H1 (cell line): ENCODE measurements around the gene INSYN1. TPM values are rescaled to one million over a fixed set of nuclear protein-coding genes. Genes with fewer than 3 reads are reported as not detected.

Experiments
- CTCF ChIA-PET: fragments of 300-600 bp; sonication (Branson Sonifier 250); formaldehyde crosslinking; loops from one replicate; lab custom pipeline; 2021; ENCODE audit not compliant: partially characterized antibody; lab: Charles Lee
- POLR2A ChIA-PET: fragments of 300-600 bp; sonication (Branson Sonifier 250); formaldehyde crosslinking; loops from one replicate; lab custom pipeline; 2021; ENCODE audit warnings: inconsistent platforms; ENCODE audit not compliant: partially characterized antibody; lab: Charles Lee
- DNase-seq, 2 experiments: peaks; one replicate each; pipeline versions ENCODE4 v3.0.0 to v3.0.0-alpha.2; 2010 to 2022; ENCODE audit warnings: low spot score in 2 of 2, low read depth in 1 of 2, mixed read lengths in 1 of 2
- FAIRE-seq: peaks from 2 replicates; lab custom pipeline; 2011; peaks lifted over from hg19 to GRCh38; lab: Jason Lieb, UNC
- H2AFZ ChIP-seq: 2 replicates; pipeline ENCODE4 v1.8.1; 2012; ENCODE audit warnings: low read length, inconsistent platforms
- H2AK5ac ChIP-seq: 2 replicates; pipeline ENCODE4 v1.6.1; 2013; ENCODE audit warnings: low read depth, low read length
- H2BK120ac ChIP-seq: replicated peaks from 2 replicates; pipeline ENCODE3; 2013; ENCODE audit warnings: low read depth, low read length, inconsistent platforms
- H2BK12ac ChIP-seq: 2 replicates; pipeline ENCODE4 v1.6.1; 2013; ENCODE audit warnings: low read depth, low read length
- H2BK15ac ChIP-seq: 2 replicates; pipeline ENCODE4 v1.6.1; 2013; ENCODE audit warnings: low read length
- H2BK20ac ChIP-seq: 2 replicates; pipeline ENCODE4 v1.6.1; 2013; ENCODE audit warnings: low read length
- H2BK5ac ChIP-seq: 2 replicates; pipeline ENCODE4 v1.6.1; 2013; ENCODE audit warnings: low read depth, low read length
- H3K14ac ChIP-seq: 2 replicates; pipeline ENCODE4 v1.6.1; 2013; ENCODE audit warnings: inconsistent platforms; ENCODE audit not compliant: insufficient read length
- H3K18ac ChIP-seq: 2 replicates; pipeline ENCODE4 v1.6.1; 2013; ENCODE audit warnings: low read length; ENCODE audit errors: extremely low read depth
- H3K23ac ChIP-seq: 2 replicates; pipeline ENCODE4 v1.6.1; 2013; ENCODE audit warnings: inconsistent platforms; ENCODE audit not compliant: insufficient read length
- H3K23me2 ChIP-seq: 2 replicates; pipeline ENCODE4 v1.6.1; 2013; ENCODE audit warnings: low read depth, low read length
- H3K27ac ChIP-seq: 2 replicates; pipeline ENCODE4 v1.6.1; 2011; ENCODE audit warnings: low read depth, low read length, inconsistent platforms
- H3K27me3 ChIP-seq, 4 experiments: replicated peaks in 1 of 4; 1 replicate in 1 of 4; 2 replicates in 3 of 4; pipeline versions ENCODE4 v1.6.1 to v1.8.1; 2011 to 2013; ENCODE audit warnings: low read length in 3 of 4, mild to moderate bottlenecking in 3 of 4, inconsistent platforms in 2 of 4, mixed read lengths in 2 of 4, moderate library complexity in 1 of 4; ENCODE audit not compliant: control insufficient read depth in 3 of 4, insufficient read depth in 3 of 4; ENCODE audit errors: extremely low read depth in 1 of 4
- H3K36me3 ChIP-seq, 4 experiments: 2 replicates each; pipeline versions ENCODE4 v1.6.1 to v1.8.1; 2011 to 2013; ENCODE audit warnings: mild to moderate bottlenecking in 4 of 4, low read length in 3 of 4, moderate library complexity in 2 of 4, control low read depth in 1 of 4, inconsistent platforms in 1 of 4; ENCODE audit not compliant: insufficient read depth in 4 of 4, control insufficient read depth in 2 of 4
- H3K4ac ChIP-seq: replicated peaks from 2 replicates; pipeline ENCODE3; 2013; ENCODE audit warnings: low read length, low read depth, mixed read lengths, inconsistent platforms; ENCODE audit not compliant: insufficient read length
- H3K4me1 ChIP-seq, 4 experiments: replicated peaks in 1 of 4; 1 replicate in 1 of 4; 2 replicates in 3 of 4; pipeline versions ENCODE4 v1.6.1 to v1.8.1; 2011 to 2013; ENCODE audit warnings: low read length in 3 of 4, inconsistent platforms in 2 of 4, mixed read lengths in 1 of 4; ENCODE audit not compliant: insufficient read depth in 4 of 4, control insufficient read depth in 3 of 4
- H3K4me2 ChIP-seq, 2 experiments: 2 replicates each; pipeline versions ENCODE4 v1.6.1 to v1.8.1; 2011 to 2013; ENCODE audit warnings: low read depth in 2 of 2, low read length in 2 of 2, control low read depth in 1 of 2, inconsistent platforms in 1 of 2, mild to moderate bottlenecking in 1 of 2; ENCODE audit not compliant: insufficient read depth in 1 of 2
- H3K4me3 ChIP-seq, 4 experiments: fragments of 200-600, 300-600 bp in 1 of 4; sonication (generic), shearing (Covaris generic), sonication (Bioruptor Twin) in 1 of 4; 2 replicates each; pipeline versions ENCODE4 v1.5.1 to v1.8.1; 2011 to 2016; ENCODE audit warnings: low read length in 4 of 4, low read depth in 3 of 4, control low read depth in 2 of 4, inconsistent platforms in 2 of 4, mild to moderate bottlenecking in 2 of 4, mixed read lengths in 1 of 4, moderate library complexity in 1 of 4; ENCODE audit not compliant: insufficient read depth in 2 of 4; ENCODE audit errors: extremely low read depth in 1 of 4
- H3K56ac ChIP-seq: replicated peaks from 2 replicates; pipeline ENCODE3; 2013; ENCODE audit warnings: low read depth, mild to moderate bottlenecking, mixed read lengths, low read length, inconsistent platforms; ENCODE audit not compliant: insufficient read length
- H3K79me1 ChIP-seq: 2 replicates; pipeline ENCODE4 v1.6.1; 2013; ENCODE audit warnings: low read depth, low read length, control low read depth
- H3K79me2 ChIP-seq, 2 experiments: 2 replicates each; pipeline versions ENCODE4 v1.6.1 to v1.8.1; 2012 to 2013; ENCODE audit warnings: low read length in 2 of 2, mild to moderate bottlenecking in 2 of 2, inconsistent platforms in 1 of 2; ENCODE audit not compliant: insufficient read depth in 2 of 2, control insufficient read depth in 1 of 2
- H3K9ac ChIP-seq, 4 experiments: replicated peaks in 1 of 4; 1 replicate in 1 of 4; 2 replicates in 3 of 4; pipeline versions ENCODE4 v1.6.1 to v1.8.1; 2011 to 2013; ENCODE audit warnings: low read depth in 3 of 4, low read length in 3 of 4, control low read depth in 2 of 4, mild to moderate bottlenecking in 2 of 4, moderate library complexity in 2 of 4, inconsistent platforms in 1 of 4; ENCODE audit errors: extremely low read depth in 1 of 4
- H3K9me3 ChIP-seq, 2 experiments: 2 replicates each; pipeline versions ENCODE4 v1.6.1 to v1.8.1; 2012 to 2013; ENCODE audit warnings: mild to moderate bottlenecking in 2 of 2, moderate library complexity in 2 of 2, control low read depth in 1 of 2, inconsistent platforms in 1 of 2, low read depth in 1 of 2, low read length in 1 of 2, mixed read lengths in 1 of 2; ENCODE audit not compliant: insufficient read depth in 2 of 2
- H4K20me1 ChIP-seq, 2 experiments: replicated peaks in 1 of 2; 2 replicates each; pipeline versions ENCODE3 to v1.8.1; 2011 to 2013; ENCODE audit warnings: inconsistent platforms in 2 of 2, low read length in 2 of 2, mild to moderate bottlenecking in 1 of 2; ENCODE audit not compliant: insufficient read depth in 2 of 2, control insufficient read depth in 1 of 2
- H4K5ac ChIP-seq: 2 replicates; pipeline ENCODE4 v1.6.1; 2013; ENCODE audit warnings: low read length, low read depth, mixed read lengths, inconsistent platforms; ENCODE audit not compliant: insufficient read length
- H4K8ac ChIP-seq: 2 replicates; pipeline ENCODE4 v1.8.0; 2013; ENCODE audit warnings: mild to moderate bottlenecking, moderate library complexity, low read length, inconsistent platforms; ENCODE audit not compliant: insufficient read depth; ENCODE audit errors: extremely low read depth
- H4K91ac ChIP-seq: replicated peaks from 2 replicates; pipeline ENCODE3; 2013; ENCODE audit warnings: low read length, mixed read lengths, inconsistent platforms; ENCODE audit not compliant: insufficient read length
- CHD2 ChIP-seq: IDR thresholded peaks from 2 replicates; pipeline ENCODE4 v1.6.1; 2012; ENCODE audit warnings: low read length, improper control_type of control experiment
- JUND ChIP-seq: IDR thresholded peaks from 2 replicates; pipeline ENCODE4 v1.6.1; 2011; ENCODE audit warnings: mild to moderate bottlenecking, improper control_type of control experiment, low read length
- KDM4A ChIP-seq: IDR thresholded peaks from one replicate; pipeline ENCODE4 v1.7.1; 2012; ENCODE audit warnings: low read depth, mild to moderate bottlenecking, moderate library complexity, low read length, inconsistent platforms; ENCODE audit not compliant: severe bottlenecking
- PHF8 ChIP-seq: fragments of 200-600 bp; sonication (generic); conservative IDR thresholded peaks from 2 replicates; pipeline ENCODE4 v1.7.1; 2012; ENCODE audit warnings: low read depth, mild to moderate bottlenecking, inconsistent platforms, low read length, moderate library complexity
- RBBP5 ChIP-seq: IDR thresholded peaks from 2 replicates; pipeline ENCODE4 v1.7.1; 2012; ENCODE audit warnings: low read depth, mild to moderate bottlenecking, inconsistent platforms, low read length, moderate library complexity, borderline replicate concordance
- SUZ12 ChIP-seq: fragments of 200-600 bp; sonication (generic); IDR thresholded peaks from 2 replicates; pipeline ENCODE4 v1.6.1; 2012; ENCODE audit warnings: mild to moderate bottlenecking, inconsistent platforms, low read length, moderate library complexity, mixed read lengths
- WGBS, 2 experiments: shearing (Covaris generic) in 1 of 2; methylation state at CpG; one replicate each; pipeline versions ENCODE4 v1.1.6 to v1.1.7; 2013 to 2015; ENCODE audit warnings: low lambda C conversion rate in 2 of 2, mixed read lengths in 2 of 2, inconsistent platforms in 1 of 2, low coverage in 1 of 2, missing lambda C conversion rate in 1 of 2; ENCODE audit not compliant: insufficient replicate concordance in 2 of 2, insufficient coverage in 1 of 2, insufficient read length in 1 of 2; ENCODE audit errors: extremely low coverage in 1 of 2, missing lambda C conversion rate in 1 of 2; 5-methylcytosine and 5-hydroxymethylcytosine counted together
- polyA plus RNA-seq, 7 experiments: library from polyadenylated mRNA; depleted of rRNA in 3 of 7; stranded (reverse) in 5 of 7; unstranded in 2 of 7; fragments of >200 nt in 5 of 7; fragments of 200-250 nt in 2 of 7; gene quantifications; 1 replicate in 5 of 7; 2 replicates in 1 of 7; 4 replicates in 1 of 7; pipeline versions ENCODE4 v1.2.1 to v1.2.3, GENCODE V29; 2011 to 2013; ENCODE audit warnings: missing spikeins in 2 of 7, mixed read lengths in 2 of 7
- total RNA-seq: library from RNA; stranded (reverse); fragmentation: NEBNext Ultra II Directional; extraction: Animal tissue kit (Norgen Biotek cat#: 25700); gene quantifications from 2 replicates; pipeline ENCODE4 v1.2.1, GENCODE V29; 2021

INSYN1 gene
- total and polyA plus RNA-seq, 2 of the 8 experiments (the other 6 are each of a cell fraction or from before 2014, with no cell fraction given): 7.2 to 10.2 TPM

DNA sequence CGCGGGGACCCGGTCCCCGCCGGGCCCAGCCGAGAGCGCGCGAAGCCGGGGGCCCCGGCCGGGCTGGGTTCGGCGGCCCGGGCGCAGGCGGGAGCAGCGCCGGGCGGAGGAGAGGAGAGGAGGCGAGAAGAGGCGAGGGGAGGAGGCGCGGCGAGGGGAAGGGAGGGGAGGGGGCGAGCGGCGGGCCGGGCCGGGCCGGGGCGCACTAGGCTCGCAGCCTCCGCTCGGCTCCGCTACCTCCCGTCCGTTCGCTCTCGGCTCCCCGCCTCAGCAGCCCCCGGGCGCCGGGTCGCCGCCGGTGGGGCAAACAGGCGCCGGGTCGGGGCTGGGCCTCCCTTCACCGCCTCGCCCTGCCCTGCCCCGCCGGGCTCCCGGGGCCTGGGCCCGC, 351 bp downstream of the INSYN1 start:
- H4K5ac ChIP-seq: no peak overlapping the region
- POLR2A ChIA-PET: interaction anchor here (1.3 to 1.4 kb wide), 2 partner anchors 10 to 18 kb away, joined by 3 to 8 read pairs; no protein-coding TSS in a partner anchor
- FAIRE-seq: no peak
- H3K23me2 ChIP-seq: peaks cover 16% of the 10 kb centered on the region; the same call in 1 of the 2 replicates
- H2BK5ac ChIP-seq: no peak overlapping the region
- no peaks in the 10 kb centered on the region for H3K79me1 ChIP-seq
- WGBS, 2 experiments: 4% methylated on average over 5 of the region's 56 CpGs; no CpG with 5 or more reads in 1 of the 2 experiments
- no peak overlapping the region for H4K91ac ChIP-seq
- H3K4ac ChIP-seq: no peak overlapping the region
- no peak overlapping the region for H2BK12ac ChIP-seq
- peaks cover 0 to 24% (median 13%) of the 10 kb centered on the region in 4 experiments; a peak in 6 of 7 replicates for H3K27me3 ChIP-seq
- TF ChIP-seq SUZ12 (0 out of 2 replicates have a peak, but pooled peaks have one; percentile 4), PHF8 (0 out of 2 replicates have a peak, but pooled peaks have one; percentile 3), RBBP5 (no peak), CHD2 (no peak), JUND (no peak), KDM4A (peak; percentile 6)
- peak in 1 of 2 experiments; percentile 63 for DNase-seq
- no peak overlapping the region for H4K8ac ChIP-seq
- H3K18ac ChIP-seq: no peak overlapping the region; the same call in 1 of the 2 replicates
- no peak overlapping the region for H2AK5ac ChIP-seq
- no peak overlapping the region for H3K23ac ChIP-seq
- H3K79me2 ChIP-seq: no peaks in the 10 kb centered on the region
- H4K20me1 ChIP-seq: no peaks in the 10 kb centered on the region
- H3K4me3 ChIP-seq: peak overlapping the region; percentile 43 to 87 (median 60)
- CTCF ChIA-PET: interaction anchor here (1.0 to 9.4 kb wide), 5 partner anchors 10 to 48 kb away, joined by 3 to 45 read pairs (median 4); no protein-coding TSS in a partner anchor
- H3K9ac ChIP-seq: no peak overlapping the region
- no peaks in the 10 kb centered on the region for H3K36me3 ChIP-seq
- H3K9me3 ChIP-seq: no peaks in the 10 kb centered on the region
- peak overlapping the region; percentile 85 to 96 for H3K4me2 ChIP-seq
- H3K56ac ChIP-seq: no peak overlapping the region
- no peak overlapping the region for H2AFZ ChIP-seq
- no peak overlapping the region for H2BK20ac ChIP-seq
- no peak overlapping the region for H3K14ac ChIP-seq
- H2BK120ac ChIP-seq: no peak overlapping the region
- no peak overlapping the region for H2BK15ac ChIP-seq
- H3K27ac ChIP-seq: no peak overlapping the region
- H3K4me1 ChIP-seq: peaks cover 11 to 27% (median 17%) of the 10 kb centered on the region in 4 experiments
